Measurements from ENCODE around the gene NTSR1. TPM values are rescaled to one million over a fixed set of nuclear protein-coding genes. Genes with fewer than 3 reads are reported as not detected.
A peak's percentile ranks its signal among the peaks of the same experiment; 100 is the strongest.

The NTSR1 gene
- total and polyA plus RNA-seq, 4 donors, result 0.03 to 0.33 (median 0.08) TPM; not detected in 1

DNA sequence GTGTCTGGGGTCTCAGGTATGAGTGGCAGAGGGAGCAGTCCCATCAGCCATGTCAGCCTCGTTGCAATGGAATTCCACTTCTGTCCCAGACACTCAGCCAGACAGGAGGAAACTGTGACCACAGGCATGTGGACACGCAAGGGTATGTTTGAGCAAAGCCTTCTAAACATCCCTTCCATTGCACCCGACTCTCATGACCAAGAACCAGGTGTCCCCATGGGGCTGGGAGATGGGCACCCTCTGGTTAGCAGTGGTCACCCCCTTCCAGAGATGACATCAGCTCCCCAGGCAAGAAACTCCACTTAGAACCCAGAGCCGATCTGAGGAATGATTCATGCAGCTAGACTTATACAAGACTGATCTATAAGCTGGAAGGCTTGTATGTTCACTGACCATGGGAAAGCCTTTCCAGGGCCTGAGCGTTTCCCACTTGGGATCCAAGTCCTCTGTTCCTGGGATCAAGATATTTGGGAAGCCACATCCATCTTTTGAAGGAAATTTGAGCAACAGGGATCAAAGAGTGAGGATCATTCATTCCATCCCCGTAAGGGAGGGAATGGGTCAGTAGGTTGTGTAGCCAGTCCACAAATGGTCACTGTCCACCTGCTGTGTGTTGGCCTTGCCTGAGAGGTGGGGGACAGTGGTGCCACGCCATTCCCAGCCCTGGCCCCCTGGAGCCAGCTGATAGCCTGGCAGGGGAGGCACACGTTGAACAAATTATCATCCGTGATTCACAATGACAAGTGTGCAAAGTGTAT lies 83.7 kb downstream of the NTSR1 start:
- H3K27me3 ChIP-seq (ENCODE audit: control insufficient read depth in 4 of 4, insufficient read depth in 4 of 4, low read length in 3 of 4), result no peaks in the 10 kb centered on the region
- H3K4me1 ChIP-seq (ENCODE audit: control insufficient read depth in 4 of 4, insufficient read depth in 4 of 4, low read length in 3 of 4), result peaks cover 5 to 31% (median 17%) of the 10 kb centered on the region in 4 donors
- no peaks in the 10 kb centered on the region for H3K9me3 ChIP-seq (ENCODE audit: control insufficient read depth in 4 of 4, low read length in 3 of 4)
- no peak overlapping the region for H3K4me3 ChIP-seq (ENCODE audit: low read depth in 1 of 3, low read length in 3 of 3)
- no peak for DNase-seq (ENCODE audit: low spot score)
- H3K36me3 ChIP-seq (ENCODE audit: control insufficient read depth in 4 of 4, insufficient read depth in 3 of 4, low read depth in 1 of 4, low read length in 3 of 4), result no peaks in the 10 kb centered on the region
- 87% methylated on average over 9 of the region's 9 CpGs for WGBS
- TF ChIP-seq JUND (IDR thresholded peaks at IDR 0.05) (no peak), HNF4A (conservative IDR thresholded peaks at IDR 0.05) (no peak), TAF1 (conservative IDR thresholded peaks at IDR 0.05) (no peak), NR2F2 (IDR thresholded peaks at IDR 0.05) (no peak)
- TF ChIP-seq, protein P1, sequence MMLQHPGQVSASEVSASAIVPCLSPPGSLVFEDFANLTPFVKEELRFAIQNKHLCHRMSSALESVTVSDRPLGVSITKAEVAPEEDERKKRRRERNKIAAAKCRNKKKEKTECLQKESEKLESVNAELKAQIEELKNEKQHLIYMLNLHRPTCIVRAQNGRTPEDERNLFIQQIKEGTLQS (IDR thresholded peaks at IDR 0.05), result no peak
- TF ChIP-seq, protein P2, sequence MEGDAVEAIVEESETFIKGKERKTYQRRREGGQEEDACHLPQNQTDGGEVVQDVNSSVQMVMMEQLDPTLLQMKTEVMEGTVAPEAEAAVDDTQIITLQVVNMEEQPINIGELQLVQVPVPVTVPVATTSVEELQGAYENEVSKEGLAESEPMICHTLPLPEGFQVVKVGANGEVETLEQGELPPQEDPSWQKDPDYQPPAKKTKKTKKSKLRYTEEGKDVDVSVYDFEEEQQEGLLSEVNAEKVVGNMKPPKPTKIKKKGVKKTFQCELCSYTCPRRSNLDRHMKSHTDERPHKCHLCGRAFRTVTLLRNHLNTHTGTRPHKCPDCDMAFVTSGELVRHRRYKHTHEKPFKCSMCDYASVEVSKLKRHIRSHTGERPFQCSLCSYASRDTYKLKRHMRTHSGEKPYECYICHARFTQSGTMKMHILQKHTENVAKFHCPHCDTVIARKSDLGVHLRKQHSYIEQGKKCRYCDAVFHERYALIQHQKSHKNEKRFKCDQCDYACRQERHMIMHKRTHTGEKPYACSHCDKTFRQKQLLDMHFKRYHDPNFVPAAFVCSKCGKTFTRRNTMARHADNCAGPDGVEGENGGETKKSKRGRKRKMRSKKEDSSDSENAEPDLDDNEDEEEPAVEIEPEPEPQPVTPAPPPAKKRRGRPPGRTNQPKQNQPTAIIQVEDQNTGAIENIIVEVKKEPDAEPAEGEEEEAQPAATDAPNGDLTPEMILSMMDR (IDR thresholded peaks at IDR 0.05; ENCODE audit: low read depth, low read length, missing input control), result no peak
- no peak overlapping the region for H3K27ac ChIP-seq (ENCODE audit: low read depth in 1 of 2, low read length in 2 of 2)
- H3K9ac ChIP-seq (ENCODE audit: low read depth in 1 of 2, low read length in 2 of 2), result no peak overlapping the region

DNA sequence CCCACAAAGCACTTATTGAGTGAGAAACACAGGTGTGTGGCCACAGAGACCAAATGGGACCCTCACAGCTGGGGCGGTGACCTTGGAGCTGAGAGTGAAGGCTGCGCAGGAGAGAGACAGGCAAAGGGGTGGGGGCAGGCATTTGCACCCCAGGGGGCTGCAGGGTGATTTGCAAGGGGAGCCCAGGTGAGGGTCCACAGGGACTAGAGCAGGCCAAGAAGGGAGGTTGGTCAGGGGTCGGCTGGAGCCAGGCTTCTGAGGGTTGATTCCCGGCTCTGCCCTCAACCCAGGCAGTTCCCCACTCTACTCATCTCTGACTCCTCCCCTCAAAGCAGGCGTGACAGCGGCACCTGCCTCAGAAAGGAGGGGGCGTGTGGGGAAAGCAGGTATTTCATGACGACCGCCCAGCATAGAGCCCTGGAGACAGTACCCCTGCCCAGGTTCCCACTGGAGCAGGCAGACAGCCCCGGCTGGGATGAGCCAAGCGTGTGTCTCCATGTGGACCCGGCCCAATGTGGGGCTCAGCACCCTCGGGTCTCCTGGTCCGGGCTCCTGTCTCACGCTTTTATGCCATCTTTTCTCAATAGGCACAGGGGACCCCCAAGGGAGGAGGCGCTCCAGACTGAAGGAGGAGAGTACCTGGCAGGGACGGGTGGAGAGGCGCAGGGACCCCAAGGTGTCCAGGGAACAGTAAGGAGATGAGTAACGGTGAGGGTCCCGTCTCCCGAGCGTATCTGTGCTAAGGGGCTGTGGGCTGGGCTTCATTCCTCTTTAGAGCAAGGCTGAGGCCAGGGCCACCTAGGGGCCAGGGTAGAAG lies 84.5 kb downstream of the NTSR1 start:
- peaks cover 13 to 39% (median 24%) of the 10 kb centered on the region in 4 donors for H3K4me1 ChIP-seq (ENCODE audit: control insufficient read depth in 4 of 4, insufficient read depth in 4 of 4, low read length in 3 of 4)
- H3K9ac ChIP-seq (ENCODE audit: low read depth in 1 of 2, low read length in 2 of 2), result peak overlapping the region in 1 of 2 donors; percentile 50
- no peaks in the 10 kb centered on the region for H3K27me3 ChIP-seq (ENCODE audit: control insufficient read depth in 4 of 4, insufficient read depth in 4 of 4, low read length in 3 of 4)
- H3K27ac ChIP-seq (ENCODE audit: low read depth in 1 of 2, low read length in 2 of 2), result peak overlapping the region in 1 of 2 donors; percentile 88
- no peaks in the 10 kb centered on the region for H3K9me3 ChIP-seq (ENCODE audit: control insufficient read depth in 4 of 4, low read length in 3 of 4)
- no peak overlapping the region for H3K4me3 ChIP-seq (ENCODE audit: low read depth in 1 of 3, low read length in 3 of 3)
- 91% methylated on average over 22 of the region's 22 CpGs for WGBS
- no peak for TF ChIP-seq FOXA1 (IDR thresholded peaks at IDR 0.05)
- TF ChIP-seq HNF4G (IDR thresholded peaks at IDR 0.05), result no peak
- TF ChIP-seq, protein P3, sequence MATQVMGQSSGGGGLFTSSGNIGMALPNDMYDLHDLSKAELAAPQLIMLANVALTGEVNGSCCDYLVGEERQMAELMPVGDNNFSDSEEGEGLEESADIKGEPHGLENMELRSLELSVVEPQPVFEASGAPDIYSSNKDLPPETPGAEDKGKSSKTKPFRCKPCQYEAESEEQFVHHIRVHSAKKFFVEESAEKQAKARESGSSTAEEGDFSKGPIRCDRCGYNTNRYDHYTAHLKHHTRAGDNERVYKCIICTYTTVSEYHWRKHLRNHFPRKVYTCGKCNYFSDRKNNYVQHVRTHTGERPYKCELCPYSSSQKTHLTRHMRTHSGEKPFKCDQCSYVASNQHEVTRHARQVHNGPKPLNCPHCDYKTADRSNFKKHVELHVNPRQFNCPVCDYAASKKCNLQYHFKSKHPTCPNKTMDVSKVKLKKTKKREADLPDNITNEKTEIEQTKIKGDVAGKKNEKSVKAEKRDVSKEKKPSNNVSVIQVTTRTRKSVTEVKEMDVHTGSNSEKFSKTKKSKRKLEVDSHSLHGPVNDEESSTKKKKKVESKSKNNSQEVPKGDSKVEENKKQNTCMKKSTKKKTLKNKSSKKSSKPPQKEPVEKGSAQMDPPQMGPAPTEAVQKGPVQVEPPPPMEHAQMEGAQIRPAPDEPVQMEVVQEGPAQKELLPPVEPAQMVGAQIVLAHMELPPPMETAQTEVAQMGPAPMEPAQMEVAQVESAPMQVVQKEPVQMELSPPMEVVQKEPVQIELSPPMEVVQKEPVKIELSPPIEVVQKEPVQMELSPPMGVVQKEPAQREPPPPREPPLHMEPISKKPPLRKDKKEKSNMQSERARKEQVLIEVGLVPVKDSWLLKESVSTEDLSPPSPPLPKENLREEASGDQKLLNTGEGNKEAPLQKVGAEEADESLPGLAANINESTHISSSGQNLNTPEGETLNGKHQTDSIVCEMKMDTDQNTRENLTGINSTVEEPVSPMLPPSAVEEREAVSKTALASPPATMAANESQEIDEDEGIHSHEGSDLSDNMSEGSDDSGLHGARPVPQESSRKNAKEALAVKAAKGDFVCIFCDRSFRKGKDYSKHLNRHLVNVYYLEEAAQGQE (IDR thresholded peaks at IDR 0.05), result no peak
- no peak for TF ChIP-seq FOXA2 (IDR thresholded peaks at IDR 0.05)
- TF ChIP-seq, protein P2 (IDR thresholded peaks at IDR 0.05; ENCODE audit: low read depth, low read length, missing input control), result no peak
- TF ChIP-seq, protein P4, sequence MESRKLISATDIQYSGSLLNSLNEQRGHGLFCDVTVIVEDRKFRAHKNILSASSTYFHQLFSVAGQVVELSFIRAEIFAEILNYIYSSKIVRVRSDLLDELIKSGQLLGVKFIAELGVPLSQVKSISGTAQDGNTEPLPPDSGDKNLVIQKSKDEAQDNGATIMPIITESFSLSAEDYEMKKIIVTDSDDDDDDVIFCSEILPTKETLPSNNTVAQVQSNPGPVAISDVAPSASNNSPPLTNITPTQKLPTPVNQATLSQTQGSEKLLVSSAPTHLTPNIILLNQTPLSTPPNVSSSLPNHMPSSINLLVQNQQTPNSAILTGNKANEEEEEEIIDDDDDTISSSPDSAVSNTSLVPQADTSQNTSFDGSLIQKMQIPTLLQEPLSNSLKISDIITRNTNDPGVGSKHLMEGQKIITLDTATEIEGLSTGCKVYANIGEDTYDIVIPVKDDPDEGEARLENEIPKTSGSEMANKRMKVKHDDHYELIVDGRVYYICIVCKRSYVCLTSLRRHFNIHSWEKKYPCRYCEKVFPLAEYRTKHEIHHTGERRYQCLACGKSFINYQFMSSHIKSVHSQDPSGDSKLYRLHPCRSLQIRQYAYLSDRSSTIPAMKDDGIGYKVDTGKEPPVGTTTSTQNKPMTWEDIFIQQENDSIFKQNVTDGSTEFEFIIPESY (IDR thresholded peaks at IDR 0.05), result no peak
- TF ChIP-seq SP1 (IDR thresholded peaks at IDR 0.05), result no peak
- TF ChIP-seq, protein P1 (IDR thresholded peaks at IDR 0.05), result no peak
- no peak for TF ChIP-seq RAD21 (IDR thresholded peaks at IDR 0.05)
- TF ChIP-seq, protein P5, sequence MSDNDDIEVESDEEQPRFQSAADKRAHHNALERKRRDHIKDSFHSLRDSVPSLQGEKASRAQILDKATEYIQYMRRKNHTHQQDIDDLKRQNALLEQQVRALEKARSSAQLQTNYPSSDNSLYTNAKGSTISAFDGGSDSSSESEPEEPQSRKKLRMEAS (IDR thresholded peaks at IDR 0.05), result no peak
- TF ChIP-seq NR2F2 (IDR thresholded peaks at IDR 0.05), result no peak
- TF ChIP-seq YY1 (IDR thresholded peaks at IDR 0.05), result no peak
- no peak for TF ChIP-seq GABPA (IDR thresholded peaks at IDR 0.05 in 1 of 2, conservative IDR thresholded peaks at IDR 0.05 in 1 of 2)
- no peak for TF ChIP-seq RXRA (IDR thresholded peaks at IDR 0.05)
- no peak for TF ChIP-seq EGR1 (IDR thresholded peaks at IDR 0.05; ENCODE audit: low read depth in 2 of 2)
- no peak for TF ChIP-seq TAF1 (conservative IDR thresholded peaks at IDR 0.05)
- DNase-seq (ENCODE audit: low spot score), result no peak
- no peaks in the 10 kb centered on the region for H3K36me3 ChIP-seq (ENCODE audit: control insufficient read depth in 4 of 4, insufficient read depth in 3 of 4, low read depth in 1 of 4, low read length in 3 of 4)
